ENCODE measurements around the gene POLR2E. TPM values are rescaled to one million over a fixed set of nuclear protein-coding genes. Genes with fewer than 3 reads are reported as not detected.
A peak's percentile ranks its signal among the peaks of the same experiment; 100 is the strongest.

Gene POLR2E
- total RNA-seq, 2 donors from 2014 or later = 24.9 to 78.1 TPM

DNA sequence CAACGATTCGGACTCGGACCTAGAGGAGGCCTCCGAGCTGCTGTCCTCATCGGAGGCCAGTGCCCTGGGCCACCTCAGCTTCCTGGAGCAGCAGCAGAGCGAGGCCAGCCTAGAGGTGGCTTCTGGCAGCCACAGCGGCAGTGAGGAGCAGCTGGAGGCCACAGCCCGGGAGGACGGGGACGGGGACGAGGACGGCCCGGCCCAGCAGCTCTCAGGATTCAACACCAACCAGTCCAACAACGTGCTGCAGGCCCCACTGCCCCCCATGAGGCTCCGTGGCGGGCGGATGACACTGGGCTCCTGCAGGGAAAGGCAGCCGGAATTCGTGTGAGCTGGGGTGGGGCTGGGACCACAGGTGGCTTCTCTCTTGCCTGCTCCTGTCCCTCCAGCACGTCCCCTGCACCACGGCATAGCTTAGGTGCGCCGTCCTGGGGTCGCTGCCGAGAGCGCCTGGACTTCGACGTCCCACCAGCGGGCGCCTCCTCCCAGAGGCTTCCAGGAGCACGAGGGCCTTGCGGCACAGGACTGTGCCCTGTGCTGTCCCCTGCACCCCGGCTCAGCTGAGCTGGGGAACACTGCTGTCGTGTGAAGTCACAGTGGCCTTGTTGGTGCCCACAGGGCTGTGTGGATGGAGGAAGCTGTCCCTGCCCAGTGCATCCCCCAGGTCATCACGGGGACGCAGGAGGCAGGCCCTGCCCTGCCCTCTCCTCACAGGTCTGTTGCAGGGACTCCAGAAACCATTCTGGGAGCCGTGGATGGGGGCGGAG lies 9.3 kb downstream of the POLR2E start:
- H3K4me3 ChIP-seq = no peak overlapping the region
- intact Hi-C loops (cut with DNase I) = no loop called here
- no peak overlapping the region for H3K27ac ChIP-seq
- H3K36me3 ChIP-seq (replicated peaks in 1 of 2; ENCODE audit: insufficient read depth in 1 of 2, low read depth in 2 of 2) = peaks cover 0 to 2% of the 10 kb centered on the region in 2 donors
- ATAC-seq (no peak), DNase-seq (no peak)
- WGBS, 2 donors = 79 to 83% methylated on average over 18 to 37 of the region's 38 CpGs
- TF ChIP-seq POLR2A (IDR thresholded peaks at IDR 0.05) = no peak
- TF ChIP-seq, protein P1, sequence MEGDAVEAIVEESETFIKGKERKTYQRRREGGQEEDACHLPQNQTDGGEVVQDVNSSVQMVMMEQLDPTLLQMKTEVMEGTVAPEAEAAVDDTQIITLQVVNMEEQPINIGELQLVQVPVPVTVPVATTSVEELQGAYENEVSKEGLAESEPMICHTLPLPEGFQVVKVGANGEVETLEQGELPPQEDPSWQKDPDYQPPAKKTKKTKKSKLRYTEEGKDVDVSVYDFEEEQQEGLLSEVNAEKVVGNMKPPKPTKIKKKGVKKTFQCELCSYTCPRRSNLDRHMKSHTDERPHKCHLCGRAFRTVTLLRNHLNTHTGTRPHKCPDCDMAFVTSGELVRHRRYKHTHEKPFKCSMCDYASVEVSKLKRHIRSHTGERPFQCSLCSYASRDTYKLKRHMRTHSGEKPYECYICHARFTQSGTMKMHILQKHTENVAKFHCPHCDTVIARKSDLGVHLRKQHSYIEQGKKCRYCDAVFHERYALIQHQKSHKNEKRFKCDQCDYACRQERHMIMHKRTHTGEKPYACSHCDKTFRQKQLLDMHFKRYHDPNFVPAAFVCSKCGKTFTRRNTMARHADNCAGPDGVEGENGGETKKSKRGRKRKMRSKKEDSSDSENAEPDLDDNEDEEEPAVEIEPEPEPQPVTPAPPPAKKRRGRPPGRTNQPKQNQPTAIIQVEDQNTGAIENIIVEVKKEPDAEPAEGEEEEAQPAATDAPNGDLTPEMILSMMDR (IDR thresholded peaks at IDR 0.05) = no peak
- no peaks in the 10 kb centered on the region for H3K27me3 ChIP-seq
- peaks cover 33% of the 10 kb centered on the region for H3K4me1 ChIP-seq
- no peaks in the 10 kb centered on the region for H3K9me3 ChIP-seq

DNA sequence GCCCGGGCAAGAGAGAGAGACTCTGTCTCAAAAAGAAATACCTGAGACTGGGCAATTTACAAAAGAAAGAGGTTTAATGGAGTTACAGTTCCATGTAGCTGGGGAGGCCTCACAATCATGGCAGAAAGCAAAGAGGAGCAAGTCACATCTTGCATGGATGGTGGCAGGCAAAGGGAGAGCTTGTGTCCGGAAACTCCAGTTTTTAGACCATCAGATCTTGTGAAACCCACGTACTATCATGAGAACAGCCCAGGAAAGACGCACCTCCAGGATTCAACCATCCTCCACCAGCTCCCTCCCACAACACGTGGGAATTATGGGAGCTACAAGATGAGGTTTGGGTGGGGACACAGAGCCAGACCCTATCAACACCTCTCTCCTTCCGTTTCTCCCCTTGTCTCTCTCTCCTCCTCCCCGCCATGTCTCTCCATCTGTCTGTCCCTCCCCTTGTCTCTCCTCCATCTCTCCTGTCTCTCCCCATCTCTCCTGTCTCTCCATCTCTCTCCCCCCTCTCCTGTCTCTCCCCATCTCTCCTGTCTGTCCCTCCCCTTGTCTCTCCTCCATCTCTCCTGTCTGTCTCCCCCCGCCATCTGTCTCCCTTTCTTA lies 10.0 kb downstream of the POLR2E start:
- intact Hi-C loops (cut with DNase I) = no loop called here
- 81 to 85% methylated on average over 8 of the region's 8 CpGs for WGBS, 2 donors
- Histone ChIP-seq H3K27ac (no peak overlapping the region), H3K36me3 (replicated peaks in 1 of 2; ENCODE audit: insufficient read depth in 1 of 2, low read depth in 2 of 2) (peaks cover 0 to 2% of the 10 kb centered on the region in 2 donors), H3K9me3 (no peaks in the 10 kb centered on the region), H3K4me3 (no peak overlapping the region), H3K4me1 (peaks cover 33% of the 10 kb centered on the region), H3K27me3 (no peaks in the 10 kb centered on the region)
- TF ChIP-seq, protein P1 (IDR thresholded peaks at IDR 0.05) = no peak
- TF ChIP-seq POLR2A (IDR thresholded peaks at IDR 0.05) = no peak
- DNase-seq = no peak
- no peak for ATAC-seq

DNA sequence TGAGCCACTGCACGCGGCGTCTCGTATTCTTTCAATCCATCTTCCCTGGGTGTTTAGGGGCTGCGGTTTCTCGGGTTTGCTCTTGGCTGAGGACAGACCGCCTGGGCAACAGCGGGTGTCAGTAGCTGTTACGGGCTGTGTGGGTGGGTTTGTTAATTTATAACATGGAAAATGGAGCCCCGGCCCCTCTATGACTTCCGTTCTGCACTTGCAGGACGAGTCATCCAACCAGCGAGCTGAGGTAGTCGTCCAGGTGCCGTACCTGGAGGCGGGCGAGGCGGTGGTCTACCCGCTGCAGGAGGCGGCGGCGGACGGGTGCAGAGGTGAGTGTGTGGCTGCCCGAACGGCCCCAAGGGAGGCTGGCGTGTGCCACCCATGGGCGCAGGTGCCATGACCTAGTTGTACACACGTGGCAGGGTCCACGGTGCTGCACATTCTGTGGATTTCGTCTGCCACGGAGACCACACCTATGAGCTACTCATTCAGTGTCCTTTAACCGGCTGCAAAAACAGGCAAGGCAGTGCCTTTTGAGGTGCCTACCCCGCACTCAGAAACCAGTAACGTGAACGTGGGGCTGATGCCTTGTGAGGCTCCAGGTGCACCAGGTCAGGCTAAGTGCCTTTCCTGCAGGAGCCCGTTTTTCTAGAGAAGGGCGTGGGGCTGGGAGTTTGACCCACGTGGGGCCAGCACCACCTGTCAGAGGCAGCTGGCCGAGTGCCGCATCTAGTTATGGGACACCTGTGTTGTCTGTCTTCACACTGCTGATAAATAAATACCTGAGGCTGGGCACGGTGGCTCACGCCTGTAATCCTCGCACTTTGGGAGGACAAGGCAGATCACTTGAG lies 10.9 kb downstream of the POLR2E start:
- H3K4me1 ChIP-seq = peaks cover 33% of the 10 kb centered on the region
- no peaks in the 10 kb centered on the region for H3K27me3 ChIP-seq
- no peak overlapping the region for H3K4me3 ChIP-seq
- H3K36me3 ChIP-seq (replicated peaks in 1 of 2; ENCODE audit: insufficient read depth in 1 of 2, low read depth in 2 of 2) = no peaks in the 10 kb centered on the region
- 46 to 48% methylated on average over 16 to 43 of the region's 43 CpGs for WGBS, 2 donors
- no peak for TF ChIP-seq POLR2A (IDR thresholded peaks at IDR 0.05)
- TF ChIP-seq, protein P1 (IDR thresholded peaks at IDR 0.05) = no peak
- ATAC-seq = no peak
- peak in 1 of 4 donors; percentile 43 for DNase-seq
- H3K27ac ChIP-seq = no peak overlapping the region
- no peaks in the 10 kb centered on the region for H3K9me3 ChIP-seq
- intact Hi-C loops (cut with DNase I) = no loop called here

DNA sequence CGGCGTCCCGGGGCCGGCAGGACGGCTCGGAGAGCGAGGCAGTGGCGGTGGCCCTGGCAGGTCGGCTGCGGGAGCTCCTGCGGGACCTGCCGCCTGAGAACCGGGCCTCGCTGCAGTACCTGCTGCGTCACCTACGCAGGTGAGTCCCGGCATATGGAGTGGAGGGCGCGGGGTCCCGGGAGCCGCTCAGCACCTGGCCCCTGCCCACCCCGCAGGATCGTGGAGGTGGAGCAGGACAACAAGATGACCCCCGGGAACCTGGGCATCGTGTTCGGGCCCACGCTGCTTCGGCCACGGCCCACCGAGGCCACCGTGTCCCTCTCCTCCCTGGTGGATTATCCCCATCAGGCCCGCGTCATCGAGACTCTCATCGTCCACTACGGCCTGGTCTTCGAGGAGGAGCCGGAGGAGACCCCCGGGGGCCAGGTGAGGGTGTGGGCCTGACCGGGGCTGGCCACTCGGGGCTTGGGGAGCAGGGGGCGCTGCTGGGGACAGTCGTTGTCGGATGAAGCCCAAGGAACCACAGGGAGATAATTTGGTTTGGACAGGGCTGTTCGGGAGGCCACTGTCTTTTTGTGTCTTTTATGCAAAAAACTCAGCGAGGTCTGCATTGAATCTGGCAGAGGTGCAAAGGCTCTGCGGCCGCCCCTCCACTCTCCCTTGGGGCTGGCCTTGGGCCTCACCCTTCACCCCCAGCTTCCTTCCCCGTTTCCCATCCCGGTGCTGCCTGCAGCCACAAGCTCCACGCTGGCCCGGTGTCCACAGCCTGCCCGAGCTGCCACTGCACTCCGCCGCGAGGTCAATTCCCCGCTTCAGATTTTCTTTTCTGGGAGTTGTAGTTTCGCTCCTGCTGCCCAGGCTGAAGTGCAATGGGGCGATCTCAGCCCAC lies 12.0 kb downstream of the POLR2E start:
- H3K27me3 ChIP-seq = no peaks in the 10 kb centered on the region
- H3K27ac ChIP-seq = peak overlapping the region in 1 of 4 donors; percentile 47
- peaks cover 33% of the 10 kb centered on the region for H3K4me1 ChIP-seq
- ATAC-seq (no peak), DNase-seq (no peak)
- TF ChIP-seq POLR2A (IDR thresholded peaks at IDR 0.05) = no peak
- TF ChIP-seq, protein P1 (IDR thresholded peaks at IDR 0.05) = no peak
- intact Hi-C loops (cut with DNase I) = no loop called here
- H3K36me3 ChIP-seq (replicated peaks in 1 of 2; ENCODE audit: insufficient read depth in 1 of 2, low read depth in 2 of 2) = no peaks in the 10 kb centered on the region
- WGBS, 2 donors = 52 to 77% methylated on average over 20 to 51 of the region's 59 CpGs
- H3K4me3 ChIP-seq = peak overlapping the region; percentile 14 to 37
- H3K9me3 ChIP-seq = no peaks in the 10 kb centered on the region

All from body of pancreas (tissue), 4 donors.